Globus pallidus (tissue), 1 donor: Measurements from ENCODE around the gene CCDC33.

Experiments
- DNase-seq: peaks from one replicate; pipeline ENCODE4 v3.0.0-alpha.2; 2015; ENCODE audit warnings: low spot score

CCDC33 gene

DNA sequence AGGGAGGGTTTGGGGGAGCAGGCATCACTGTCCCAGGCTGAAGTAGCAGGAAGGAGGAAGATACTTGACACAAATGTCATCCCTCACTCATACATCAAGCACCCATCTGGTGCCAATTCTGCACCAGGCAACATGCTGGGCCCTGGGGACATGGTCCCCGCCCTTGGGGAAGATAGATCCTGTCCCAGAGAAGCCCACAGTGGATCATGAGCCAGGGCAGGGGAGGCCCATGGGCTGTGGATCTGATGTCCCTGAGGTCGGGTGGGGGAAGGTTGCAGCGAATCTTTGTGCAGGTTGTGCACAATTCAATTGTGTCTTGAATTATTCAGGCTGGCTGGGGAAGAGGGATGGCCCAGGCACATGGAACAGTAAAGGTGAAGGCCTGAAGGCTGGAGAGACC lies 6.4 kb upstream of the CCDC33 start:
- DNase-seq, result no peak

- no peak for DNase-seq
Observed at GRCh38 chr15:74231475-74231874, 4.7 kb upstream of the CCDC33 start.

DNA sequence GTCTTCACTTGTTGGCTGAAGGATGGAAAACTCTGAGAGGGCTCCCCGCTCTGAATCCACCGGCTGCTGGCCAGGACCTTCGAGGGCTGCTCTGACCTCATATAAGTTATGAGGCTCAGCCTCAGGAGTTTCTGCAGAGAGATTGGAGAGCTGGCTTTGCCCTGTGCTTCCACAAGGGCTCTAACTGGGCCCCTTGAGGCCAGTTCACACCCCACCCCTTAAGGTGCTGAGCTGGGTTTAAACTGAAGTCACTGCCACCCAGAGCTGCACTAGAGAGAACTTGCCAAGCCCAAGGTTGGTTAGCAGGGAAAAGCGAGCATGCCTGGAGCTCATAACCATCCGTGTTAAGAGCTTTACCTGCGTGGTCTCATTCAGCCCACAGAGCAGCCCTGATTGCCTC lies 2.8 kb upstream of the CCDC33 start:
- no peak for DNase-seq

DNA sequence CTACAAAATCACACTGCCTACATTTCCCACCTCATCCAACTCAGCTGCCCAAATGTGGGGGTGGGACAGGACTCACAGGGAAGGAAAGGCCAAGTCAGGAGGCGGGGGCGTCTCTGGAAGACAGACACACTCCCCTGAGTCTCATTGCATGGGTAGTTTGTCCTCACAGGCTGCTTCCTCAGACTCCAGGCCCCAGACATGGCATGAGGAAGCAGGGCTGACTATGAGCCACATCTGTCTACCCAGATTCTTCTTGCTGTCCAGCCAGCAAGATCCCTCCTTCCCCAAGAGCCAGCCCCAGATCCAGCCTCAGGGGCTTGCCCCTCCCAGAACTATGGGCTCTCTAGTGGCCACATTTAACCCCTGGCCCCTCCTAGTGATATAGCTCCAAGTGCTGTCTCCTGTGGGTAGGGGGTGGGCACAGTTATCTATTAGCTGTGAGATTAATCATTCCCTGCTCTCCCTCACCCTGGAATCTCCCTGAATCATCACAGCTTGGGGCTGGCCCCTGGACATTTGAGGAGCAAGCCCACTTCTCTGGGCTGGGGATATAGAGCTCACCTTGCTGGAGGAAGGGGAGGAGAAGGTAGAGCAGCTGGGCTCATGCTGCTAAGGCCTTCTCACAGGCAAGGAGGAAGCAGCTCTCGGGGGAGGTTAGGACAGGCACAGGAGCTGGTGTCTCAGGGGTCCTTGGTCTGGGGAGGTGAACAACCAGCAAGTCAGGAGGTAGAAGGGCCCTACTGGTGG lies 2.1 kb upstream of the CCDC33 start:
- no peak for DNase-seq

DNA sequence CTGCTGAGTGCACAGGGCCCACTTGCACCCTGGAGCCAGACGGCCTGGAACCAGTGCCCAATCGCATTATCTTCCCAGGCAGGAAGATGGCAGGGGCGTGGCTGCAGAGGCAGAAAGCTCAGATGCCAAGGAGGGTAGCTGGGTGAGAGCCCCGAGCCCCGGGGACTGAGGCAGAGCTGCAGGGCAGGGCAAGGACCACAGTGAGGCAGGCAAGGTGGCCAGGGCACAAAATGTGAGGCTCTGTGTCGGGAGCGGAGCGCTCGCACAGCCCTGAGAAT lies 1.6 kb upstream of the CCDC33 start:
- no peak for DNase-seq

GRCh38 chr15:74239051-74239705 lies 3.1 kb downstream of the CCDC33 start:
- DNase-seq, result no peak

DNA sequence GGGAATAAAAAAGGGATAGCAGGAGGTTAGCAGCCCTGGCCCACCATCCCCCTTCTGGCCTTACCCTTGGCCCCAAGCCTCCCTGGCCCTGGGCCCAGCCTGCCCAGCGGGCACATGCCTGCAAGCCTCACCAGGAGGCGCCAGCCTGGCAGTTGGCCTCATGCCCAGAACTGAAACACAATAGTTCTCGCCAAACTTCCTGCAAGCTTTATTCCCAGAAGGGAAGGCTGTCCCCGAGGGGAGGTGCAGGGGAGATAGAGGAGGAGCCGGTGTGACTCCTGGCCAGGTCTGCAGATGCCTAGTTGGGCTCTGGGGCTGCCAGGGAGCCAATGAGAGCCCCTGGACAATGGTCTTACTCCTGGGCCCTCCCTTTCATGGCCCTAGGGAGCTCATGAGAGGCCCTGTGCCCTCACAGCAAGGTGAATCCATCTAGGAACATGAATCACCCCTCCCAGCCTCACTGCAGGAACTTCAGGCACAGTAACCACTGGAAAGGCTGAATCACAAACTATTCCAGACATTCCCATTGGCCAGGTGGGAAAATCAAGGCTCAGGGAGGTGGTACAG lies 4.0 kb downstream of the CCDC33 start:
- peak; percentile 86 for DNase-seq

GRCh38 chr15:74240897-74241614 lies 4.9 kb downstream of the CCDC33 start:
- DNase-seq, result no peak

GRCh38 chr15:74242441-74243185 lies 6.5 kb downstream of the CCDC33 start:
- DNase-seq, result no peak

- DNase-seq, result no peak
Observed at GRCh38 chr15:74243431-74243830, 7.3 kb downstream of the CCDC33 start.

DNA sequence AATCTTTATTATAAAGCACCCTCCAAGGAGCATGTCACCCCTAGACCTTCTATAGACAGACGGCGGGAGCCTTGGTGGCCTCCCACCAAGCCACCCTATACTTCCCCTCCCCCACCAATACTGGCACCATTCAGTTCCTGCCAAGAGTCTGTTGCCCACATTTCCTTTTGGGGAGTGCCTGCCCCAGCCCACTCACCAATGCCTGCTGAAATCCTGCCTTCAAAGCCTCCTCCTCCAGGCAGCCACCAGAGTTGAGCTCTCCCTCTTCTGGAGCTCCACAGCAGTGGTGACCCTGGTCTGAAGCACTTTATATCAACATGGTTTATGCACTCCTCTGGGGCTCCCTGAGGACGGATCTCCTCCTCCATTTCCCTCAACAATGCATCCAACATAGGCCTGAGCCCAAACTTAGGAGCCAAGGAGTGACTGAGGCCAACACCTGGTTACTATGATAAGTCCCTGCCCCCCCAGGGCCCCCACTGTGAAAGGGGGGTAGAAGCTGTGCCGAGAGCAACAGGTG lies 8.8 kb downstream of the CCDC33 start:
- DNase-seq, result no peak

DNA sequence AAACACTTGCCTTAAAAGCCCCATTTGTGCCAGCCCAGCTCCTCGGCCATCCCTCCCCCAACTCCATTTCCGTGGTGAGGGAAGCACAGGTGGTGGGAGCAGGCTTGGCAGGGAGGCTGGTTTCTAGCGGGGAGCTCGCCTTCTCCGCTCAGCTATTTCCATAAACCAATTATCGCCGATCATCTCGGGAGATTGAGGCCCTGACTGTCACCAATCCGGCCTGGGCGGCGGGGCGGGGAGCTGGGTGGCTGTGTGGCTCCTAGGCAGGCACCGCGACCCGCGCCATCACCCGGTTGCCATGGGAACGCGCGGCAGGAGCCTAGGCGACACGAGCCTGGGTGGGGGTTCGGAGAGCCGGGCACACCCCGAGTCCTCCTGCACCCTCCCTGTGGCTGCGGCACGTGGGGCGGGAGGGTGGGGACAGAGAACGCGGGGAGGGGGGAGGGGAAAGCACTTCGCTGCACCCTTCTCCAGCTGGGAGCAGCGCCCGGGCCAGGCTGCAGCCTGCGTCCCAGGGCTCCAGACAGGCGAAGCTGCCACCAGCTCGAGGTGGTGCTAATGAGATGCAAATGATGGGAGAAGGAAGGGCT lies 9.3 kb downstream of the CCDC33 start:
- DNase-seq, result peak; percentile 37

DNA sequence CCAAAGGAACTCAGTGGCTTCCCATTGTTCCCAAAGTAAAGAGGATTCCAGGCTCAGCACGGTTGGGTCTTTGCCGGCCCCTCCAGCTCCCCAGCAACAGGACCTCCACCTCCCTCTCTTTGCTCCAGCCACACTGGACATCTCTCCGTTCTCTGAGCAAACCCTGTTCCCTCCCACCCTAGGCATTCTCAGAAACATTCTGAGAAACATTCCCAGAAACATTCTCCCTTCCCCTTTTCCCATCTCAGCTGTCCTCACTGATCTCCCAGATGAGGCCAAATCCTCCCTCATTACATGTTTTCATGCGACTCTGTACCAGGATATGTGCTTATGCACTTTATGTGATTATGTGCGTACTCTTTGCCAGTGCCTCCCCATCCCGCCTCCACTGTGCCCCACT lies 14.1 kb downstream of the CCDC33 start:
- no peak for DNase-seq

GRCh38 chr15:74251131-74251811 lies 15.1 kb downstream of the CCDC33 start:
- peak; percentile 87 for DNase-seq

- DNase-seq, result no peak
Observed at GRCh38 chr15:74252291-74252690, 16.2 kb downstream of the CCDC33 start.

- DNase-seq, result no peak
Observed at GRCh38 chr15:74252721-74253120, 16.6 kb downstream of the CCDC33 start.

GRCh38 chr15:74253211-74253921 lies 17.2 kb downstream of the CCDC33 start:
- DNase-seq, result no peak

DNA sequence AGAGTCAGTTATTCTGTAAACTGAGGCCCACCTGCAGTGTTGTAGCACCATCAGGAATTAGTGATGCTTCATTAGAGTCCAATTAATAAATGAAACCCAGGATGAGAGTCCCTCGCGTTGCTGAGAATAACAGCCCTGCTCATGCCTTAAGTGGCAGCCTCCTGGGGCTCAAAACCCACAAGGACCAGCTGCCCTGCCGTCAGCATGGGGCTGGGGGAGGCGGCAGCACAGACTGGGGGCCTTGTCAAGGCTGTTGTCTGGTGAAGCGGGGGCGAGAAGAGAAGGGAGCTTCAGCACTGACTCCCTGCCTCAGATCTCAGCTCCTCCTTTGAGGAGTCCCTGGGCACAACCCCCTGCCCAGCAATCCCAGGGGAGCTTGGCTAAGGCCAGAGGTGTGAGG lies 21.0 kb downstream of the CCDC33 start:
- no peak for DNase-seq

DNA sequence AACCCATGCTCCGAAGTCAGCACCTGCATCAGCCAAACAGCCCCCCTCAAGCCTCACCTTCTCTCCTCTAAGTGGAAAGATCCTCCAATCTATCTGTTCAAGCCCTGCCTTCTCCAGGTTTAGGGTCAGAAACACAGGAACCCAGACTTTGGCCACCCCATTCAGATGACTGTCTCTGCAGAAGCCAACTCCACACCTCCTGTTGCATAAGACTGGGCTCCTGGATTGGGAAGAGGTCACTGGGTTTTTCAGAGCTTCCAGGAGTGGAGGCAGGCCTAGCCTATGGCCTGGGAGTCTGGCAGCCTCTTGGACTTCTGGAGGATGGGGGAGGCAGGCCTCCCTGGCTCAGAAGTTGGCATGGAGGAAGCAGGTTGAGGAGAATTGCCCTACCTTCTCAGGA lies 21.5 kb downstream of the CCDC33 start:
- no peak for DNase-seq
